ENCODE measurements around the gene PLXNA4. TPM values are rescaled to one million over a fixed set of nuclear protein-coding genes. Genes with fewer than 3 reads are reported as not detected.

The PLXNA4 gene
- total RNA-seq, 4 donors from 2014 or later = 0.31 to 0.66 (median 0.43) TPM

GRCh38 chr7:132160611-132161532 is 415.4 kb downstream of the PLXNA4 start:
- Histone ChIP-seq H3K4me3 (no peak overlapping the region), H3K36me3 (no peaks in the 10 kb centered on the region), H3K4me1 (no peaks in the 10 kb centered on the region), H3K27me3 (no peaks in the 10 kb centered on the region), H3K27ac (no peak overlapping the region), H3K9me3 (no peaks in the 10 kb centered on the region)
- DNase-seq (no peak), ATAC-seq (no peak)
- TF ChIP-seq, protein P1, sequence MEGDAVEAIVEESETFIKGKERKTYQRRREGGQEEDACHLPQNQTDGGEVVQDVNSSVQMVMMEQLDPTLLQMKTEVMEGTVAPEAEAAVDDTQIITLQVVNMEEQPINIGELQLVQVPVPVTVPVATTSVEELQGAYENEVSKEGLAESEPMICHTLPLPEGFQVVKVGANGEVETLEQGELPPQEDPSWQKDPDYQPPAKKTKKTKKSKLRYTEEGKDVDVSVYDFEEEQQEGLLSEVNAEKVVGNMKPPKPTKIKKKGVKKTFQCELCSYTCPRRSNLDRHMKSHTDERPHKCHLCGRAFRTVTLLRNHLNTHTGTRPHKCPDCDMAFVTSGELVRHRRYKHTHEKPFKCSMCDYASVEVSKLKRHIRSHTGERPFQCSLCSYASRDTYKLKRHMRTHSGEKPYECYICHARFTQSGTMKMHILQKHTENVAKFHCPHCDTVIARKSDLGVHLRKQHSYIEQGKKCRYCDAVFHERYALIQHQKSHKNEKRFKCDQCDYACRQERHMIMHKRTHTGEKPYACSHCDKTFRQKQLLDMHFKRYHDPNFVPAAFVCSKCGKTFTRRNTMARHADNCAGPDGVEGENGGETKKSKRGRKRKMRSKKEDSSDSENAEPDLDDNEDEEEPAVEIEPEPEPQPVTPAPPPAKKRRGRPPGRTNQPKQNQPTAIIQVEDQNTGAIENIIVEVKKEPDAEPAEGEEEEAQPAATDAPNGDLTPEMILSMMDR (IDR thresholded peaks at IDR 0.05 in 4 of 5, conservative IDR thresholded peaks at IDR 0.05 in 1 of 5) = no peak
- no peak for TF ChIP-seq POLR2A (IDR thresholded peaks at IDR 0.05)
- intact Hi-C loops (cut with DNase I; ENCODE audit: low total_unique reads) (no loop called here), in situ Hi-C loops (cut with MboI; ENCODE audit: low sequenced_read_pairs in 4 of 4) (no loop called here)

DNA sequence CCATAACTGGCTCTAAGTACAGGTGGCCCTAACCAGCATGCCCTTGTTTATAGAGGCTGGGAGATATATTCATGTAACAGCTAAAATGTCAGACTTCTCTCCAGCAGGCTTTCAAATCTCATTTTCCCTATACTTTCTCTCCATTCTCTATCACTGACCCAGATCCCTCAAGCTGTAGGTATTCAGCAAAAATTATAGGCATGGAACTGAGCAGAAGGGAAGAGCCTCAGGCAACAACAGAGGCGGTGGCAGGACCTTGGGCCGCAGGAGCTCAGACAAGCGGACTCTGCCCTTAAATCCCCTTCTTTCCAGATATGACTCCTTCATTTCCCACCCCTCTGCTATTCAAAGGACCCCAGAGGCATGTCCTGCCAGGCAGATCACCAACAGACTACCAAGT is 417.4 kb downstream of the PLXNA4 start:
- intact Hi-C loops (cut with DNase I; ENCODE audit: low total_unique reads) = no loop called here
- H3K27me3 ChIP-seq = no peaks in the 10 kb centered on the region
- H3K36me3 ChIP-seq = no peaks in the 10 kb centered on the region
- no peak overlapping the region for H3K4me3 ChIP-seq
- in situ Hi-C loops (cut with MboI; ENCODE audit: low sequenced_read_pairs in 4 of 4) = no loop called here
- no peak for TF ChIP-seq POLR2A (IDR thresholded peaks at IDR 0.05)
- TF ChIP-seq, protein P1 (IDR thresholded peaks at IDR 0.05 in 4 of 5, conservative IDR thresholded peaks at IDR 0.05 in 1 of 5) = no peak
- no peaks in the 10 kb centered on the region for H3K9me3 ChIP-seq
- no peak for DNase-seq
- no peaks in the 10 kb centered on the region for H3K4me1 ChIP-seq
- no peak overlapping the region for H3K27ac ChIP-seq
- no peak for ATAC-seq

GRCh38 chr7:132158166-132158565 is 418.1 kb downstream of the PLXNA4 start:
- no peak for TF ChIP-seq POLR2A (IDR thresholded peaks at IDR 0.05)
- TF ChIP-seq, protein P1 (IDR thresholded peaks at IDR 0.05 in 4 of 5, conservative IDR thresholded peaks at IDR 0.05 in 1 of 5) = no peak
- no peak for DNase-seq
- Histone ChIP-seq H3K9me3 (no peaks in the 10 kb centered on the region), H3K27me3 (no peaks in the 10 kb centered on the region), H3K4me1 (no peaks in the 10 kb centered on the region), H3K4me3 (no peak overlapping the region), H3K36me3 (no peaks in the 10 kb centered on the region), H3K27ac (no peak overlapping the region)
- no peak for ATAC-seq
- in situ Hi-C loops (cut with MboI; ENCODE audit: low sequenced_read_pairs in 4 of 4) = no loop called here
- intact Hi-C loops (cut with DNase I; ENCODE audit: low total_unique reads) = no loop called here

DNA sequence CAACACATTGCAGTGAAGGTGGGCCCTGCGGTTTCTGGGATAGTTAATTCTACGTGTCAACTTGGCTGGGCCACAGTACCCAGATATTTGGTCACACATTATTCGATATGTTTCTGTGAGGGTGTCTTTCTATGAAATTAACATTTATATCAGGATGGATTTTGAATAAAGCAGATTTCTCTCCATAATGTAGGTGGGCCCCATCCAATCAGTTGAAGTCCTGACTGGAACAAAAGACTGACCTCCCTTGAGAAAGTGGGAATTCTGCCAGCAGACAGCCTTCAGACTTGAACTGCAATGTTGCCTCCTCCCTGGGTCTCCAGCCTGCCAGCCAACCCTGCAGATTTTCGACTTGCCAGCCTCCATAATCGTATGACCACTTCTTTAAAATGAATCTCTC is 420.6 kb downstream of the PLXNA4 start:
- H3K36me3 ChIP-seq = no peaks in the 10 kb centered on the region
- H3K27ac ChIP-seq = no peak overlapping the region
- H3K4me3 ChIP-seq = no peak overlapping the region
- ATAC-seq (no peak), DNase-seq (no peak)
- no peaks in the 10 kb centered on the region for H3K27me3 ChIP-seq
- TF ChIP-seq POLR2A (IDR thresholded peaks at IDR 0.05) = no peak
- TF ChIP-seq, protein P1 (IDR thresholded peaks at IDR 0.05 in 4 of 5, conservative IDR thresholded peaks at IDR 0.05 in 1 of 5) = no peak
- no peaks in the 10 kb centered on the region for H3K4me1 ChIP-seq
- no peaks in the 10 kb centered on the region for H3K9me3 ChIP-seq
- in situ Hi-C loops (cut with MboI; ENCODE audit: low sequenced_read_pairs in 4 of 4) (no loop called here), intact Hi-C loops (cut with DNase I; ENCODE audit: low total_unique reads) (no loop called here)
